GM21381 (cell line): ENCODE results near the gene MAMDC2.
"Not testable (repeated sequence)": the region's sequence is repeated elsewhere in the genome, so short reads cannot be mapped to it uniquely, and the experiment has no call there.

Experiments used
- ATAC-seq: cut with Tn5 transposase; IDR thresholded peaks from one replicate; pipeline ENCODE4 v1.9.1; 2021; ENCODE audit warnings: mild to moderate bottlenecking, moderate library complexity; ENCODE audit not compliant: unreplicated experiment

MAMDC2 gene

GRCh38 chr9:70169222-70169621, 125.6 kb downstream of the MAMDC2 start:
- ATAC-seq = no peak

- ATAC-seq = no peak
Measured at GRCh38 chr9:70170151-70170790, 126.6 kb downstream of the MAMDC2 start.

- ATAC-seq = no peak
Measured at GRCh38 chr9:70172532-70172931, 128.9 kb downstream of the MAMDC2 start.

GRCh38 chr9:70177121-70177520, 133.5 kb downstream of the MAMDC2 start:
- no peak for ATAC-seq

GRCh38 chr9:70192707-70193106, 149.1 kb downstream of the MAMDC2 start:
- no peak for ATAC-seq

- no peak for ATAC-seq
Measured at GRCh38 chr9:70195456-70195855, 151.8 kb downstream of the MAMDC2 start.

GRCh38 chr9:70197216-70198044, 153.8 kb downstream of the MAMDC2 start:
- no peak for ATAC-seq

GRCh38 chr9:70204743-70205142, 161.1 kb downstream of the MAMDC2 start:
- not testable (repeated sequence) for ATAC-seq

GRCh38 chr9:70205366-70206020, 161.8 kb downstream of the MAMDC2 start:
- ATAC-seq = no peak

- no peak for ATAC-seq
Measured at GRCh38 chr9:70217029-70217428, 173.4 kb downstream of the MAMDC2 start.

- no peak for ATAC-seq
Measured at GRCh38 chr9:70218767-70219166, 175.1 kb downstream of the MAMDC2 start.

GRCh38 chr9:70220216-70220615, 176.6 kb downstream of the MAMDC2 start:
- no peak for ATAC-seq

- ATAC-seq = no peak
Measured at GRCh38 chr9:70222354-70222753, 178.7 kb downstream of the MAMDC2 start.

GRCh38 chr9:70228118-70228517, 184.5 kb downstream of the MAMDC2 start:
- no peak for ATAC-seq

- ATAC-seq = no peak
Measured at GRCh38 chr9:70228611-70229010, 185.0 kb downstream of the MAMDC2 start.

GRCh38 chr9:70229026-70229425, 185.4 kb downstream of the MAMDC2 start:
- ATAC-seq = no peak

- ATAC-seq = no peak
Measured at GRCh38 chr9:70229579-70229978, 185.9 kb downstream of the MAMDC2 start.

- no peak for ATAC-seq
Measured at GRCh38 chr9:70232476-70232875, 188.8 kb downstream of the MAMDC2 start.

- ATAC-seq = not testable (repeated sequence)
Measured at GRCh38 chr9:70234208-70234607, 190.6 kb downstream of the MAMDC2 start.

GRCh38 chr9:70245952-70246351, 202.3 kb downstream of the MAMDC2 start:
- not testable (repeated sequence) for ATAC-seq

GRCh38 chr9:70250221-70250620, 206.6 kb downstream of the MAMDC2 start:
- no peak for ATAC-seq

- ATAC-seq = no peak
Measured at GRCh38 chr9:70255486-70255885, 211.8 kb downstream of the MAMDC2 start.
